Gastroesophageal sphincter (tissue), 4 donors: ENCODE measurements around the gene RB1. TPM values are rescaled to one million over a fixed set of nuclear protein-coding genes. Genes with fewer than 3 reads are reported as not detected.
A peak's percentile ranks its signal among the peaks of the same experiment; 100 is the strongest.

Experiments
- ATAC-seq: fragments of 150-250 bp; one replicate; pipeline ENCODE4 v1.9.1; 2016; ENCODE audit warnings: mild to moderate bottlenecking, moderate library complexity
- H3K27ac ChIP-seq, 4 donors: fragments of 200-600 bp; sonication (generic) in 3 of 4; 1 replicate in 3 of 4; 2 replicates in 1 of 4; pipeline ENCODE4 v1.5.1; 2016 to 2019
- H3K27me3 ChIP-seq: fragments of 200-600 bp; sonication (generic); one replicate; pipeline ENCODE4 v1.5.1; 2019
- H3K36me3 ChIP-seq, 2 donors: fragments of 200-600 bp; sonication (generic); one replicate each; pipeline ENCODE4 v1.5.1; 2019; ENCODE audit warnings: control low read depth in 1 of 2
- H3K4me1 ChIP-seq, 3 donors: fragments of 200-600 bp; sonication (generic); 1 replicate in 2 of 3; 2 replicates in 1 of 3; pipeline ENCODE4 v1.5.1; 2016 to 2019; ENCODE audit warnings: control low read depth in 2 of 3
- H3K4me3 ChIP-seq, 2 donors: fragments of 200-600 bp; sonication (generic); one replicate each; pipeline ENCODE4 v1.5.1; 2019; ENCODE audit warnings: mild to moderate bottlenecking in 1 of 2, moderate library complexity in 1 of 2
- H3K9me3 ChIP-seq, 3 donors: fragments of 200-600 bp; sonication (generic); one replicate each; pipeline ENCODE4 v1.5.1; 2017 to 2019; ENCODE audit warnings: control low read depth in 2 of 3
- EP300 ChIP-seq: sonication (generic); formaldehyde crosslinking; IDR thresholded peaks from one replicate; pipeline ENCODE4 v1.6.1; 2017; ENCODE audit warnings: antibody characterized with exemption, mild to moderate bottlenecking
- POLR2A ChIP-seq, 2 donors: fragments of 450-650 bp; IDR thresholded peaks; one replicate each; pipeline ENCODE4 v1.6.1; 2017; ENCODE audit warnings: antibody characterized with exemption in 2 of 2, mild to moderate bottlenecking in 2 of 2, moderate library complexity in 1 of 2
- POLR2AphosphoS5 ChIP-seq: sonication (generic); formaldehyde crosslinking; IDR thresholded peaks from one replicate; pipeline ENCODE4 v1.6.1; 2017; ENCODE audit warnings: antibody characterized with exemption
- whole genome bisulfite sequencing, 2 donors: methylation state at CpG; one replicate each; pipeline ENCODE4 v1.1.5; 2018; ENCODE audit warnings: low coverage in 1 of 2; 5-methylcytosine and 5-hydroxymethylcytosine counted together
- total RNA-seq, 4 donors: library from RNA; depleted of rRNA; stranded (reverse); fragments of >200 nt; gene quantifications; one replicate each; pipeline ENCODE4 v1.1.0, GENCODE V29; 2016
- TF ChIP-seq, protein P1 (sequence below), 4 experiments: fragments of 200-600 bp in 2 of 4; fragments of 450-650 bp in 2 of 4; sonication (generic) in 1 of 4; IDR thresholded peaks; one replicate each; pipeline ENCODE4 v1.5.1; 2017 to 2019; ENCODE audit warnings: antibody characterized with exemption in 4 of 4, mild to moderate bottlenecking in 2 of 4, moderate library complexity in 2 of 4

Gene RB1
- total RNA-seq, 4 donors from 2014 or later = 26.5 to 37.2 (median 29.4) TPM

DNA sequence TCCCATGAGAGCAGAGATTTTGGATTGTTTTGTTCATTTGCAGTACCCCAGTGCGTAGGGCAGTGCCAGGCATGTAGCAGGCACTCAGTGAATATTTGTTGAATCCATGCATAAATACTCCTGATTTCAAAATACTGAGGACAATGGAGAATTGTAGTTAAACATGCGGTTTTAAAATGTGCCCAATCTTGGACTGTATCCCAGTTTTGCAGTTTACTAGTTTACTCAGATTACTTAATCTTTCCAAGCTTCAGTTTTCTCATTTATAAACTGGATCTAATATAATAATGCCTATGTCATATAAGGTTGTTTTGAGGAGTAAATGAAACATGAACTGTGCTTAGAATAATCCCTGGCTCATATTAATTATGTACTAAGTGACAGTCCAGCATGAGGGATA lies 190.3 kb downstream of the RB1 start:
- Histone ChIP-seq H3K27me3 (no peaks in the 10 kb centered on the region), H3K4me1 (peaks cover 0 to 15% (median 5%) of the 10 kb centered on the region in 3 donors), H3K9me3 (no peaks in the 10 kb centered on the region), H3K36me3 (peaks cover 0 to 36% of the 10 kb centered on the region in 2 donors), H3K27ac (peak overlapping the region in 1 of 4 donors; percentile 48), H3K4me3 (no peak overlapping the region)
- WGBS, 2 donors = 90 to 94% methylated on average over 2 of the region's 2 CpGs
- TF ChIP-seq, protein P1, sequence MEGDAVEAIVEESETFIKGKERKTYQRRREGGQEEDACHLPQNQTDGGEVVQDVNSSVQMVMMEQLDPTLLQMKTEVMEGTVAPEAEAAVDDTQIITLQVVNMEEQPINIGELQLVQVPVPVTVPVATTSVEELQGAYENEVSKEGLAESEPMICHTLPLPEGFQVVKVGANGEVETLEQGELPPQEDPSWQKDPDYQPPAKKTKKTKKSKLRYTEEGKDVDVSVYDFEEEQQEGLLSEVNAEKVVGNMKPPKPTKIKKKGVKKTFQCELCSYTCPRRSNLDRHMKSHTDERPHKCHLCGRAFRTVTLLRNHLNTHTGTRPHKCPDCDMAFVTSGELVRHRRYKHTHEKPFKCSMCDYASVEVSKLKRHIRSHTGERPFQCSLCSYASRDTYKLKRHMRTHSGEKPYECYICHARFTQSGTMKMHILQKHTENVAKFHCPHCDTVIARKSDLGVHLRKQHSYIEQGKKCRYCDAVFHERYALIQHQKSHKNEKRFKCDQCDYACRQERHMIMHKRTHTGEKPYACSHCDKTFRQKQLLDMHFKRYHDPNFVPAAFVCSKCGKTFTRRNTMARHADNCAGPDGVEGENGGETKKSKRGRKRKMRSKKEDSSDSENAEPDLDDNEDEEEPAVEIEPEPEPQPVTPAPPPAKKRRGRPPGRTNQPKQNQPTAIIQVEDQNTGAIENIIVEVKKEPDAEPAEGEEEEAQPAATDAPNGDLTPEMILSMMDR (IDR thresholded peaks at IDR 0.05) = no peak
- no peak for TF ChIP-seq POLR2A (IDR thresholded peaks at IDR 0.05)
- no peak for TF ChIP-seq EP300
- TF ChIP-seq POLR2AphosphoS5 = no peak
- no peak for ATAC-seq

GRCh38 chr13:48494874-48495273 lies 191.3 kb downstream of the RB1 start:
- Histone ChIP-seq H3K27ac (no peak overlapping the region), H3K9me3 (no peaks in the 10 kb centered on the region), H3K36me3 (peaks cover 0 to 36% of the 10 kb centered on the region in 2 donors), H3K27me3 (no peaks in the 10 kb centered on the region), H3K4me3 (no peak overlapping the region), H3K4me1 (peaks cover 0 to 15% (median 5%) of the 10 kb centered on the region in 3 donors)
- WGBS, 2 donors = 22 to 82% methylated on average over 1 of the region's 1 CpG
- no peak for ATAC-seq
- TF ChIP-seq, protein P1 (IDR thresholded peaks at IDR 0.05) = no peak
- TF ChIP-seq EP300 (no peak), POLR2AphosphoS5 (no peak), POLR2A (IDR thresholded peaks at IDR 0.05) (no peak)

GRCh38 chr13:48496271-48497161 lies 193.0 kb downstream of the RB1 start:
- Histone ChIP-seq H3K9me3 (no peaks in the 10 kb centered on the region), H3K4me1 (peaks cover 0 to 15% (median 3%) of the 10 kb centered on the region in 3 donors), H3K36me3 (peaks cover 0 to 48% of the 10 kb centered on the region in 2 donors), H3K4me3 (no peak overlapping the region), H3K27me3 (no peaks in the 10 kb centered on the region), H3K27ac (no peak overlapping the region)
- ATAC-seq = no peak
- TF ChIP-seq EP300 (no peak), POLR2A (IDR thresholded peaks at IDR 0.05) (no peak), POLR2AphosphoS5 (no peak)
- TF ChIP-seq, protein P1 (IDR thresholded peaks at IDR 0.05) = no peak
- WGBS, 2 donors = 76 to 89% methylated on average over 3 to 4 of the region's 7 CpGs

DNA sequence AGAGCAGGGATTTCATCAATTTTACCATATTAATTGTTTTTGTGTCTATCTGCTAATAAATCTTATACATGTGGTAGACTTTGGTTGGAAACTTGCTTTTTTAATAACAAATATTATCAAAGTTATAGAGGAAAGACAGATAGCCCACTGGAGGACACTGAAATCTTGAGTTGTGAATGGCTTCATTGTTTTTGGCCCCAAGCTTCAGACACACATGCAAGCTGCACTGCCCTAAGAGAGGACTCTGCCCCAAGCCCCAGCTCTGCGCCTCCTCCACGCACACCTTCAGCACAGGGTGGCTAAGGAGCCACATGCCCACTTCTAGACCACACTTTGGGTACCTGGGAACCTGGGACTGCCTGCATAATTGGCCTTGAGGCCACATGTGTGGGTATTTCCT lies 194.1 kb downstream of the RB1 start:
- Histone ChIP-seq H3K9me3 (no peaks in the 10 kb centered on the region), H3K4me3 (no peak overlapping the region), H3K36me3 (peaks cover 0 to 54% of the 10 kb centered on the region in 2 donors), H3K27me3 (no peaks in the 10 kb centered on the region), H3K4me1 (peaks cover 0 to 15% (median 0%) of the 10 kb centered on the region in 3 donors), H3K27ac (no peak overlapping the region)
- no peak for TF ChIP-seq POLR2AphosphoS5
- TF ChIP-seq EP300 = no peak
- TF ChIP-seq POLR2A (IDR thresholded peaks at IDR 0.05) = no peak
- TF ChIP-seq, protein P1 (IDR thresholded peaks at IDR 0.05) = no peak
- no peak for ATAC-seq
- WGBS, 2 donors = no CpG with 5 or more reads among the region's 2 CpGs
